GM18909 (cell line): Measurements from ENCODE around the gene OSBPL10.
"Not testable (repeated sequence)": the region's sequence is repeated elsewhere in the genome, so short reads cannot be mapped to it uniquely, and the experiment has no call there.

ENCODE experiments used
- ATAC-seq: cut with Tn5 transposase; IDR thresholded peaks from one replicate; pipeline ENCODE4 v1.9.1; 2021; ENCODE audit warnings: mild to moderate bottlenecking; ENCODE audit not compliant: unreplicated experiment, poor library complexity

Gene OSBPL10

GRCh38 chr3:31993843-31994242, 12.8 kb upstream of the OSBPL10 start:
- no peak for ATAC-seq

DNA sequence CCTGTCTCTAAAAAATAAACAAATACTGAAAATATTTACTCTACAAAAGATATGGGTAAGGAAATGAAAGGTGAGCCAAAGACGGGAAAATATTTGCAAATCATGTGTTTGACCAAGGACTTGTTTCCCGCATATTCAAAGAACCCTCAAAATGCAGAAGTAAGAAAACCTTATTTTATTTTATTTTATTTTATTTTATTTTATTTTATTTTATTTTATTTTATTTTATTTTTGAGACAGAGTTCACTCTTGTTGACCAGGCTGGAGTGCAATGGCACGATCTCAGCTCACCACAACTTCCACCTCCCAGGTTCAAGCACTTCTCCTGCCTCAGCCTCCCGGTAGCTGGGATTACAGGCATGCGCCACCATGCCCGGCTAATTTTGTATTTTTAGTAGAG, 11.9 kb upstream of the OSBPL10 start:
- ATAC-seq = not testable (repeated sequence)

- ATAC-seq = no peak
These were observed 7.2 kb upstream of the OSBPL10 start for GRCh38 chr3:31988271-31988670.

DNA sequence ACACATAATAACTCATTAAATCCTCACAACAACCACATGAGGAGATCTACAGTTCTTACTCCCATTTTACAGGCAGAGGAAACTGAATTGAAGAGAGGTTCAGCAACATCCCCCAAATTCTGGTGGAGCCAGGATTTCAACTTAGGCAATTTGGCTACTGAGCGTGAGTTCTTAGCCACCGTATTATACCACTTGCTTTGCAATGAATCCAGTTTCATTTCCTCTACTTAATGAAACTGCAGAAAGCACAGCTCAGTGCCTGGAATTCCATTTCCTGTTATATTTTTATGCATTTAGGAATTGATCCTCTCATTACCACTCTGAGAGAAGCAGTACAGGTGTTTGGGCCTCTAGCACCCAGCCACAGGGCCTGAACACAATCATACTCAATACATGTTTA, 4.8 kb upstream of the OSBPL10 start:
- ATAC-seq = no peak

DNA sequence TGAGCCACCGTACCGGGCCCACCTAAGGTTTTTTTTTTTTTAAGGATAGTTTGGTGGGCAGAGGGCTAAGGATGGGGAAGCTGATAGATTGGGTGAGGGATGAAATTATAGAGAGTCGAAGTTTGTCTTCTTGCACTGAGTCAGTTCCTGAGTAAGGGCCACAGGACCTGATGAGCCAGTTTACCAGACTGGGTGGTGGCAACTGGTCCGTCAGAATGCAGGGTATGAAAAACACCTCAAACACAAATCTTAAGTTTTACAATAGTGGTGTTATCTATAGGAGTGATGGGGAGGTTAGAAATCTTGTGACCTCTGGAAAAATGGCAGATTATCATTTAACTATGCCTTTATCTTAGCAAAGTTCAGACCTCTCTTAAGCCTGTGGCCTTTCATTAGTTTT, 3.3 kb upstream of the OSBPL10 start:
- no peak for ATAC-seq

DNA sequence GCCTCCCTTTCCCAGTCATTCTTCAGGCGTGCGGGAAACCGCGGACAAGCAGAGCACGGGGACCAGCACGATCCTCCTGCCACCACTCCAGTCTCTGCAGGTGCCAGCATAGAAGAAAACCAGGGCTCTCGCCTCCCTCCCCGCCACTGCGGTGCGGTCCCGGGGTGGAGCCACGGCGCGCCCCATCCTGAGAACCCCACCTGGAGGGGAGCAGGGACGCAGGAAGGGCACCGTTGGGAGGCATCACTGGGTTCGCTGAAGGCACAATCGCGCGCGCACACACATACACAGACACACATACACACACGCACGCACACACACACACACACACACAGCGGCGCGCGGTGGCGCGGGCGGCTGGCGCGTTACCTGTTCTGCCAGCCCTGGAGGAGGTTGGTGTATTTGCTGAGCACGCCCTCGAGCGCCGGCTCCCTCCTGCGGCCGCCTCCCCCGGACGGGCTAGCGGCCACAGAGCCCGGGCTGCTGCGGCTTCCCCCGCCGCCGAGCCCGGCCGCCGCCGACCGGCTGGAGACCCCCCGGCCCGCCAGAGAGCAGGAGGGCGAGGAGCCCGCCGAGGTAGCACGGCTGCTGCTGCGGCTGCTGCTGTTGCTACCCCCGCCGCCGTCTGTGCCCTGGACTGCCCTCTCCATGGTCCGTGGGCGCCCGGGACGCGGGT, 394 bp downstream of the OSBPL10 start:
- ATAC-seq = peak; percentile 62

- no peak for ATAC-seq
These were observed 1.9 kb downstream of the OSBPL10 start for GRCh38 chr3:31979001-31979697.

- ATAC-seq = no peak
These were observed 2.5 kb downstream of the OSBPL10 start for GRCh38 chr3:31978553-31978952.

- ATAC-seq = no peak
These were observed 3.3 kb downstream of the OSBPL10 start for GRCh38 chr3:31977736-31978135.

- ATAC-seq = no peak
These were observed 4.8 kb downstream of the OSBPL10 start for GRCh38 chr3:31976302-31976701.

- no peak for ATAC-seq
These were observed 6.1 kb downstream of the OSBPL10 start for GRCh38 chr3:31974964-31975363.

GRCh38 chr3:31974471-31974870, 6.6 kb downstream of the OSBPL10 start:
- no peak for ATAC-seq

GRCh38 chr3:31973837-31974236, 7.2 kb downstream of the OSBPL10 start:
- no peak for ATAC-seq

GRCh38 chr3:31973081-31973480, 8.0 kb downstream of the OSBPL10 start:
- ATAC-seq = no peak

- ATAC-seq = no peak
These were observed 9.5 kb downstream of the OSBPL10 start for GRCh38 chr3:31971607-31972006.

DNA sequence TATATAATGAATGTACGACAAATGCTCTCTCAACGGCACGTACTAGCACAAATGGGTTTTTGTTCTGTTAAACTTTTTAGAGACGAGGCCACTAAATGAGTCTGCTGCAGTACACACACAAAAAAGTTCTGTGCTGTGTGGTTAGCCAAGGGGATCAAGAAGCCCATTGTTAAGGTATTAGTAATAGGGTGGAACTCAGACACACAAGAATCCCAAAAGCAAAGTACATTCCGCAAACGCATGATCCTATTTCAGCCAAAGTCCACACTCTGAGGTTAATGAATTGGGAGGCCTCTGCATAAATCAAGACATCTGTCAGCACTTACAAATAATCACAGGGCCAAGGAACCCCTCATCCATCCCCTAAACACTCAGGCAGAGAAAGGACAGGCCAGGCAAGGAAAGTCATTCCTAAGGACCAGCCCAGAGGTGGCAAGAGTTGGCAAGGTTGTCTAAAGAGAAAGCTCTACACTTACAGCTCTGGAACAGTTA, 12.1 kb downstream of the OSBPL10 start:
- no peak for ATAC-seq

GRCh38 chr3:31968369-31968926, 12.6 kb downstream of the OSBPL10 start:
- no peak for ATAC-seq

DNA sequence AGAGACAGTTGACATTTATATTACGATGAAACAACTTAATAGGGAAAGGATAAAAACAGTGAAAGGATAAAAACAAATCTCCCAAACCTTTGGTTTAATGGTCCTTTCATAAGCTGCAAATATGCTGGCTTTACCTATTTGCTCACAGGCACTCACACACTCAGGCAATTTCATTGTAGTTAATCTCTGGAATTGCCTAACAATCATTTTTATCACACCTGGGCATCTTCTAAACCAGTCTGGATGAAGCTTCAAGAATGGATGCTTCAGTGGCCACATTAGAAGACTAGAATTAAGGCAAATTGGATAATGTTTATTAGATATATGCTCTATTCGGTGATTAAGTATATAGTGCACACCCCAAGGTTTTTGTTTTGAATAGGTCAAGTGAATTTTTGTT, 13.5 kb downstream of the OSBPL10 start:
- no peak for ATAC-seq

DNA sequence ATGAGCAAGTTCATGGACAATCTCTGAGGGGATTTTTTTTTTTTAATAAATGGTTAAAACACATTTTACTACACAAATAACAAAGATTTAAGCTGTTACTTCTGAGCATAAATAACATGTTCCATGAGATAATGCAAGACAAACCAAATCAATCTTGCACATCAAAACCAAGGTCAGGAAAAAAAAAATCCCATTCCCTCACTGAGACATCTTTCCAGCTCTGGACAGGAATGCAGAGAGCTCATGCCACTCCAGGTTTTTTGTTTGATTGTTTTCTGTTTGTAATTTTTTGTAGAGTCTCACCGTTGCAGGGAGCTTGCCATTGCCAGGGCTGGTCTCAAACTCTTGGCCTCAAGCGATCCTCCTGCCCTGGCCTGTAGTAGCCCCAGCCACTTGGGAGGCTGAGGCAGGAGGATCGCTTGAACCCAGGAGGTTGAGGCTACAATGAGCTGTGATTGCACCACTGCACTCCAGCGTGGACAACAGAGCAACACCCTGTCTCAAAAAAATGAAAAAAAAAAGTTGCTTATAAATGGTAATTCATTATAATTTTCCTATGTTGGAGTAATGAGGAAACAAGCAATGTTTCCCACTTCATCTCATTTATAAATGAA, 14.0 kb downstream of the OSBPL10 start:
- ATAC-seq = no peak

GRCh38 chr3:31962801-31963205, 18.3 kb downstream of the OSBPL10 start:
- no peak for ATAC-seq

GRCh38 chr3:31960793-31961431, 20.1 kb downstream of the OSBPL10 start:
- peak; percentile 78 for ATAC-seq
